ENCODE data around the gene MIER2. TPM values are rescaled to one million over a fixed set of nuclear protein-coding genes. Genes with fewer than 3 reads are reported as not detected.

MIER2 gene
- total RNA-seq, 1 donor from 2014 or later: 43.5 TPM

GRCh38 chr19:291006-291521 is 53.5 kb downstream of the MIER2 start, which contains the start of gene PLPP2:
TSS of gene PLPP2 (minus strand) at chr19:291403. CDS start at chr19:291336, 67 bp downstream.
- Mint-ChIP-seq H3K4me3 (ENCODE audit: unreplicated experiment) (peak within 1 kb of the TSS; percentile 60), H3K4me1 (ENCODE audit: low read depth, unreplicated experiment) (peaks cover 6% of the 10 kb centered on the region), H3K27me3 (ENCODE audit: low read depth, unreplicated experiment) (peaks cover 6% of the 10 kb centered on the region), H3K27ac (ENCODE audit: unreplicated experiment) (peak within 1 kb of the TSS; percentile 62), H3K9me3 (ENCODE audit: unreplicated experiment) (no peaks in the 10 kb centered on the region), H3K36me3 (ENCODE audit: low read depth, unreplicated experiment) (peaks cover 4% of the 10 kb centered on the region)
- Histone ChIP-seq H3K9ac (ENCODE audit: low read length) (peak within 1 kb of the TSS; percentile 52), H3K36me3 (ENCODE audit: insufficient read depth, low read length) (no peaks in the 10 kb centered on the region), H3K4me1 (ENCODE audit: insufficient read depth, low read length) (peaks cover 16% of the 10 kb centered on the region), H2AFZ (ENCODE audit: low read depth, low read length) (peak within 1 kb of the TSS; percentile 83), H3K4me3 (ENCODE audit: insufficient read depth, low read depth, low read length) (peak within 1 kb of the TSS; percentile 48), H3K27me3 (ENCODE audit: insufficient read depth, low read length) (peaks cover 21% of the 10 kb centered on the region), H4K20me1 (ENCODE audit: insufficient read depth, low read length) (peaks cover 29% of the 10 kb centered on the region), H3K27ac (ENCODE audit: low read depth, low read length) (no peak within 1 kb of the TSS), H3K9me3 (ENCODE audit: insufficient read depth, low read depth, low read length) (no peaks in the 10 kb centered on the region), H3K79me2 (ENCODE audit: insufficient read depth, low read length) (no peaks in the 10 kb centered on the region), H3K4me2 (ENCODE audit: low read length) (peak within 1 kb of the TSS; percentile 81)
- FAIRE-seq (no peak), DNase-seq (ENCODE audit: low read depth) (no peak)
- TF ChIP-seq CTCF (IDR thresholded peaks at IDR 0.05; ENCODE audit: insufficient read depth, low read depth, low read length): no peak
- TF ChIP-seq EZH2 (IDR thresholded peaks at IDR 0.05; ENCODE audit: insufficient read depth, low read length): peak; percentile 45

GRCh38 chr19:290372-291005 is 54.1 kb downstream of the MIER2 start:
- Histone ChIP-seq H3K4me2 (ENCODE audit: low read length) (peak overlapping the region; percentile 81), H3K9me3 (ENCODE audit: insufficient read depth, low read depth, low read length) (no peaks in the 10 kb centered on the region), H3K36me3 (ENCODE audit: insufficient read depth, low read length) (no peaks in the 10 kb centered on the region), H3K27ac (ENCODE audit: low read depth, low read length) (no peak overlapping the region), H3K4me3 (ENCODE audit: insufficient read depth, low read depth, low read length) (peak overlapping the region; percentile 48), H2AFZ (ENCODE audit: low read depth, low read length) (peak overlapping the region; percentile 83), H4K20me1 (ENCODE audit: insufficient read depth, low read length) (peaks cover 25% of the 10 kb centered on the region), H3K27me3 (ENCODE audit: insufficient read depth, low read length) (peaks cover 21% of the 10 kb centered on the region), H3K9ac (ENCODE audit: low read length) (peak overlapping the region; percentile 52), H3K79me2 (ENCODE audit: insufficient read depth, low read length) (no peaks in the 10 kb centered on the region), H3K4me1 (ENCODE audit: insufficient read depth, low read length) (peaks cover 16% of the 10 kb centered on the region)
- no peak for DNase-seq (ENCODE audit: low read depth)
- no peak for FAIRE-seq
- H3K4me1 Mint-ChIP-seq (ENCODE audit: low read depth, unreplicated experiment): peaks cover 2% of the 10 kb centered on the region
- no peaks in the 10 kb centered on the region for H3K9me3 Mint-ChIP-seq (ENCODE audit: unreplicated experiment)
- H3K27me3 Mint-ChIP-seq (ENCODE audit: low read depth, unreplicated experiment): peaks cover 6% of the 10 kb centered on the region
- peak; percentile 75 for TF ChIP-seq EZH2 (IDR thresholded peaks at IDR 0.05; ENCODE audit: insufficient read depth, low read length)
- TF ChIP-seq CTCF (IDR thresholded peaks at IDR 0.05; ENCODE audit: insufficient read depth, low read depth, low read length): no peak
- H3K36me3 Mint-ChIP-seq (ENCODE audit: low read depth, unreplicated experiment): peaks cover 4% of the 10 kb centered on the region
- H3K4me3 Mint-ChIP-seq (ENCODE audit: unreplicated experiment): peak overlapping the region; percentile 60
- H3K27ac Mint-ChIP-seq (ENCODE audit: unreplicated experiment): peak overlapping the region; percentile 62
